Lower leg skin (tissue), 3 donors: ENCODE results near the gene RAC3.

Experiments
- CTCF ChIP-seq, 3 donors: fragments of 450-650 bp; IDR thresholded peaks; one replicate each; pipeline ENCODE4 v1.5.1; 2016; ENCODE audit warnings: antibody characterized with exemption in 3 of 3, mild to moderate bottlenecking in 3 of 3, moderate library complexity in 2 of 3
- POLR2A ChIP-seq, 2 donors: fragments of 450-650 bp; IDR thresholded peaks; one replicate each; pipeline ENCODE4 v1.6.1; 2016 to 2017; ENCODE audit warnings: antibody characterized with exemption in 2 of 2, mild to moderate bottlenecking in 1 of 2, moderate library complexity in 1 of 2

- TF ChIP-seq CTCF (IDR thresholded peaks at IDR 0.05) (no peak), POLR2A (IDR thresholded peaks at IDR 0.05) (no peak)
These were observed 22.1 kb upstream of the RAC3 start for GRCh38 chr17:82009413-82009812.
